ENCODE measurements around the gene MME.
"Not testable (repeated sequence)": the region's sequence is repeated elsewhere in the genome, so short reads cannot be mapped to it uniquely, and the experiment has no call there.

- TF ChIP-seq CTCF, POLR2A (IDR thresholded peaks at IDR 0.05): not testable (repeated sequence)
Observed at GRCh38 chr3:155134311-155134710, 54.2 kb downstream of the MME start.
